B cell (primary cell): ENCODE data around the gene VPS41.

Experiments used
- CTCF ChIP-seq: fragments of 200-600 bp; IDR thresholded peaks from one replicate; pipeline ENCODE4 v1.8.0; 2022; ENCODE audit warnings: antibody characterized with exemption, mild to moderate bottlenecking
- EZH2 ChIP-seq: IDR thresholded peaks from 2 replicates; pipeline ENCODE4 v1.6.1; 2012; ENCODE audit warnings: borderline replicate concordance, low read depth, mild to moderate bottlenecking, moderate library complexity, low read length; ENCODE audit not compliant: insufficient read depth, poor library complexity, severe bottlenecking

GRCh38 chr7:38775506-38776175 lies 133.3 kb downstream of the VPS41 start:
- TF ChIP-seq CTCF (no peak), EZH2 (no peak)
